IMR-90 (cell line): Measurements from ENCODE around the gene SLC35F3. TPM values are rescaled to one million over a fixed set of nuclear protein-coding genes. Genes with fewer than 3 reads are reported as not detected.

Source experiments
- ATAC-seq: fragments of 200-7000 bp; cut with Tn5 transposase; 2 replicates; pipeline ENCODE4 v1.9.1; 2020; ENCODE audit warnings: low read depth, mild to moderate bottlenecking, moderate library complexity
- BruUV-seq: library from RNA; stranded (reverse); fragments of 400-500 nt; replicated peaks from 2 replicates; lab custom pipeline; 2021; lab: Mats Ljungman, UMichigan
- CTCF ChIA-PET: fragments of 300-600 bp; formaldehyde crosslinking; extraction: SDS; loops from one replicate; lab custom pipeline; 2021; ENCODE audit warnings: antibody characterized with exemption; lab: Yijun Ruan, JAX
- POLR2A ChIA-PET: fragments of 300-600 bp; sonication (Branson Sonifier 250); formaldehyde crosslinking; loops from one replicate; lab custom pipeline; 2022; ENCODE audit warnings: antibody characterized with exemption; ENCODE audit not compliant: unreplicated experiment; lab: Charles Lee
- DNase-seq: peaks from one replicate; pipeline ENCODE4 v3.0.0; 2013
- H2AFZ ChIP-seq: replicated peaks from 2 replicates; pipeline ENCODE3; 2013; ENCODE audit warnings: low read length, mild to moderate bottlenecking; ENCODE audit not compliant: poor library complexity
- H2AK5ac ChIP-seq: 2 replicates; pipeline ENCODE4 v1.6.1; 2013; ENCODE audit warnings: low read depth, low read length, inconsistent platforms
- H2AK9ac ChIP-seq: replicated peaks from 2 replicates; pipeline ENCODE3; 2013; ENCODE audit warnings: mild to moderate bottlenecking, low read depth, low read length, moderate library complexity; ENCODE audit not compliant: poor library complexity
- H2BK120ac ChIP-seq: 2 replicates; pipeline ENCODE4 v1.6.1; 2013; ENCODE audit warnings: low read depth, low read length, inconsistent platforms
- H2BK15ac ChIP-seq: 3 replicates; pipeline ENCODE4 v1.6.1; 2013; ENCODE audit warnings: low read depth, low read length, inconsistent platforms
- H2BK20ac ChIP-seq: 2 replicates; pipeline ENCODE4 v1.6.1; 2013; ENCODE audit warnings: low read depth, mild to moderate bottlenecking, inconsistent platforms, low read length, moderate library complexity
- H2BK5ac ChIP-seq: 2 replicates; pipeline ENCODE4 v1.6.1; 2013; ENCODE audit warnings: mild to moderate bottlenecking, low read depth, low read length, inconsistent platforms; ENCODE audit not compliant: poor library complexity, severe bottlenecking
- H3K14ac ChIP-seq: replicated peaks from 2 replicates; pipeline ENCODE4 v1.6.1; 2013; ENCODE audit warnings: low read depth, low read length, inconsistent platforms
- H3K18ac ChIP-seq: 2 replicates; pipeline ENCODE4 v1.6.1; 2013; ENCODE audit warnings: low read depth, low read length, control low read depth
- H3K23ac ChIP-seq: 2 replicates; pipeline ENCODE4 v1.6.1; 2013; ENCODE audit warnings: low read depth, low read length, inconsistent platforms
- H3K27ac ChIP-seq: 2 replicates; pipeline ENCODE4 v1.5.1; 2013; ENCODE audit warnings: mild to moderate bottlenecking, control low read depth, low read length; ENCODE audit not compliant: insufficient read depth
- H3K27me3 ChIP-seq: 2 replicates; pipeline ENCODE4 v1.6.1; 2013; ENCODE audit warnings: low read length; ENCODE audit not compliant: control insufficient read depth, insufficient read depth
- H3K36me3 ChIP-seq: 2 replicates; pipeline ENCODE4 v1.6.1; 2013; ENCODE audit warnings: low read length, mixed read lengths; ENCODE audit not compliant: control insufficient read depth, insufficient read depth
- H3K4ac ChIP-seq: 2 replicates; pipeline ENCODE4 v1.6.1; 2013; ENCODE audit warnings: low read depth, low read length, inconsistent platforms
- H3K4me1 ChIP-seq: 2 replicates; pipeline ENCODE4 v1.6.1; 2013; ENCODE audit warnings: low read length, mixed read lengths; ENCODE audit not compliant: control insufficient read depth, insufficient read depth
- H3K4me2 ChIP-seq: 2 replicates; pipeline ENCODE4 v1.6.1; 2013; ENCODE audit warnings: low read depth, mild to moderate bottlenecking, control low read depth, low read length, moderate library complexity
- H3K4me3 ChIP-seq: 2 replicates; pipeline ENCODE4 v1.5.1; 2013; ENCODE audit warnings: low read depth, mild to moderate bottlenecking, control low read depth, low read length, moderate library complexity; ENCODE audit not compliant: insufficient read depth
- H3K56ac ChIP-seq: 2 replicates; pipeline ENCODE4 v1.6.1; 2013; ENCODE audit warnings: low read length, inconsistent platforms; ENCODE audit not compliant: insufficient read depth; ENCODE audit errors: extremely low read depth
- H3K79me1 ChIP-seq, 2 experiments: 2 replicates each; pipeline ENCODE4 v1.6.1; 2013; ENCODE audit warnings: low read length in 2 of 2, inconsistent platforms in 1 of 2, low read depth in 1 of 2
- H3K9ac ChIP-seq: 2 replicates; pipeline ENCODE4 v1.6.1; 2013; ENCODE audit warnings: low read depth, low read length, control low read depth
- H3K9me1 ChIP-seq: 2 replicates; pipeline ENCODE4 v1.6.1; 2013; ENCODE audit warnings: low read length, inconsistent platforms; ENCODE audit not compliant: insufficient read depth
- H3K9me3 ChIP-seq: 2 replicates; pipeline ENCODE4 v1.6.1; 2013; ENCODE audit warnings: low read length; ENCODE audit not compliant: control insufficient read depth, insufficient read depth
- H4K20me1 ChIP-seq: 2 replicates; pipeline ENCODE4 v1.6.1; 2013; ENCODE audit warnings: low read length, inconsistent platforms; ENCODE audit not compliant: insufficient read depth
- H4K5ac ChIP-seq: 2 replicates; pipeline ENCODE4 v1.6.1; 2013; ENCODE audit warnings: mild to moderate bottlenecking, low read depth, low read length, control low read depth
- H4K8ac ChIP-seq, 2 experiments: 2 replicates each; pipeline ENCODE4 v1.6.1; 2013; ENCODE audit warnings: low read depth in 2 of 2, low read length in 2 of 2, control low read depth in 1 of 2, inconsistent platforms in 1 of 2
- H4K91ac ChIP-seq: 2 replicates; pipeline ENCODE4 v1.6.1; 2013; ENCODE audit warnings: low read depth, low read length, inconsistent platforms; ENCODE audit not compliant: insufficient read depth
- BHLHE40 ChIP-seq: fragments of 150-350 bp; IDR thresholded peaks from 2 replicates; pipeline ENCODE4 v1.6.1; 2016; ENCODE audit warnings: mild to moderate bottlenecking, low read depth, low read length
- CHD1 ChIP-seq: IDR thresholded peaks from 2 replicates; pipeline ENCODE4 v1.6.1; 2012; ENCODE audit warnings: low read depth, low read length, improper control_type of control experiment
- ELK1 ChIP-seq: fragments of 150-350 bp; IDR thresholded peaks from 2 replicates; pipeline ENCODE4 v1.6.1; 2016; ENCODE audit warnings: low read depth, mild to moderate bottlenecking, low read length, moderate library complexity, borderline replicate concordance
- FOS ChIP-seq: fragments of 150-350 bp; IDR thresholded peaks from 2 replicates; pipeline ENCODE4 v1.6.1; 2016; ENCODE audit warnings: low read depth, low read length
- MAFK ChIP-seq: IDR thresholded peaks from 2 replicates; pipeline ENCODE4 v1.6.1; 2012; ENCODE audit warnings: low read depth, low read length, improper control_type of control experiment
- MAZ ChIP-seq: IDR thresholded peaks from 2 replicates; pipeline ENCODE4 v1.6.1; 2012; ENCODE audit warnings: low read depth, mild to moderate bottlenecking, low read length, improper control_type of control experiment, moderate library complexity, borderline replicate concordance
- MXI1 ChIP-seq: IDR thresholded peaks from 2 replicates; pipeline ENCODE4 v1.6.1; 2012; ENCODE audit warnings: low read depth, mild to moderate bottlenecking, low read length, moderate library complexity, borderline replicate concordance
- NFE2L2 ChIP-seq: fragments of 150-350 bp; IDR thresholded peaks from 2 replicates; pipeline ENCODE4 v1.6.1; 2016; ENCODE audit warnings: low read depth, mild to moderate bottlenecking, low read length
- POLR2A ChIP-seq: IDR thresholded peaks from 2 replicates; pipeline ENCODE4 v1.6.1; 2012; ENCODE audit warnings: mild to moderate bottlenecking, low read depth, low read length
- RAD21 ChIP-seq: IDR thresholded peaks from 2 replicates; pipeline ENCODE4 v1.6.1; 2012; ENCODE audit warnings: low read length, improper control_type of control experiment
- SMC3 ChIP-seq: fragments of 150-350 bp; IDR thresholded peaks from 2 replicates; pipeline ENCODE4 v1.6.1; 2016; ENCODE audit warnings: low read depth, mild to moderate bottlenecking, antibody characterized with exemption, low read length, moderate library complexity
- USF2 ChIP-seq: fragments of 150-350 bp; IDR thresholded peaks from 2 replicates; pipeline ENCODE4 v1.6.1; 2017; ENCODE audit warnings: mild to moderate bottlenecking, antibody characterized with exemption, low read length, low read depth
- WGBS, 2 experiments: methylation state at CpG; one replicate each; pipeline versions ENCODE4 v1.1.5 to v1.1.7; 2013; ENCODE audit warnings: missing lambda C conversion rate in 2 of 2; ENCODE audit not compliant: insufficient read length in 1 of 2; ENCODE audit errors: extremely low coverage in 2 of 2; 5-methylcytosine and 5-hydroxymethylcytosine counted together
- dilution Hi-C: fragments of 300-500 bp; cut with HindIII; formaldehyde crosslinking; loops from one replicate; pipeline ENCODE4 v1.14.3; 2018; ENCODE audit warnings: low sequenced_read_pairs; ENCODE audit not compliant: unreplicated experiment
- in situ Hi-C: fragments of 300-500 bp; cut with MboI; formaldehyde crosslinking; loops from 3 replicates; pipeline ENCODE4 v1.14.3; 2019; ENCODE audit warnings: low sequenced_read_pairs, inconsistent platforms, mixed read lengths
- intact Hi-C: fragments of 100-400 bp; cut with micrococcal nuclease; formaldehyde crosslinking; loops from 2 replicates; pipeline ENCODE4 v1.10.0; 2022
- polyA plus RNA-seq, 3 experiments: library from polyadenylated mRNA; depleted of rRNA; stranded (reverse); fragments of >200 nt; gene quantifications; 2 replicates each; pipeline ENCODE4 v1.2.3, GENCODE V29; 2012; ENCODE audit warnings: low replicate concordance in 1 of 3
- total RNA-seq: library from RNA; depleted of rRNA; stranded (reverse); fragments of >200 nt; gene quantifications from 2 replicates; pipeline ENCODE4 v1.2.3, GENCODE V29; 2012

SLC35F3 gene
- total and polyA plus RNA-seq, 2 of the 4 experiments (the other 2 are of a cell fraction): under 0.01 to 0.17 TPM

GRCh38 chr1:234140388-234140787, 235.9 kb downstream of the SLC35F3 start:
- Histone ChIP-seq H3K4me3 (no peak overlapping the region), H3K4me1 (no peaks in the 10 kb centered on the region; the same call in 1 of the 2 replicates), H3K9ac (no peak overlapping the region), H4K91ac (peak overlapping the region; percentile 39), H3K36me3 (no peaks in the 10 kb centered on the region), H2BK5ac (peak overlapping the region; percentile 97), H3K56ac (peak overlapping the region; percentile 28; the same call in 1 of the 2 replicates), H3K4me2 (no peak overlapping the region), H2BK20ac (peak overlapping the region; percentile 91), H3K9me1 (no peaks in the 10 kb centered on the region), H3K27ac (0 out of 2 replicates have a peak overlapping the region, but pooled peaks have one; percentile 57), H4K8ac (peak overlapping the region; percentile 43 to 77), H2BK15ac (no peak overlapping the region), H3K9me3 (peaks cover 5% of the 10 kb centered on the region), H3K14ac (peak overlapping the region; percentile 44; the same call in 1 of the 2 replicates), H3K79me1 (no peaks in the 10 kb centered on the region), H2AK9ac (no peak overlapping the region), H4K20me1 (no peaks in the 10 kb centered on the region), H2BK120ac (peak overlapping the region; percentile 82), H3K18ac (peak overlapping the region; percentile 91; the same call in 1 of the 2 replicates), H2AK5ac (peak overlapping the region; percentile 18; the same call in 1 of the 2 replicates), H3K27me3 (no peaks in the 10 kb centered on the region), H3K23ac (no peak overlapping the region), H2AFZ (no peak overlapping the region), H4K5ac (peak overlapping the region; percentile 79; the same call in 1 of the 2 replicates), H3K4ac (peak overlapping the region; percentile 87)
- dilution Hi-C loops (no loop called here), in situ Hi-C loops (loop anchor here (25.0 kb wide), 2 partner anchors 172 to 972 kb away; no protein-coding TSS in a partner anchor), intact Hi-C loops (no loop called here)
- BruUV-seq: no TSS peak
- CTCF ChIA-PET: interaction anchor here (1.4 kb wide), 1 partner anchor 170 kb away, joined by 3 read pairs; no protein-coding TSS in a partner anchor
- ATAC-seq: peak; percentile 18
- POLR2A ChIA-PET: no interaction called here
- no peak for DNase-seq
- 100% methylated on average over 2 of the region's 9 CpGs; no CpG with 5 or more reads in 1 of the 2 experiments for WGBS, 2 experiments
- TF ChIP-seq POLR2A (no peak), USF2 (no peak), NFE2L2 (no peak), BHLHE40 (no peak), MAFK (no peak), RAD21 (no peak), MAZ (no peak), ELK1 (no peak), MXI1 (no peak), FOS (no peak), CHD1 (no peak), SMC3 (no peak)
